PC-9 (cell line): Measurements from ENCODE around the gene NRG3. TPM values are rescaled to one million over a fixed set of nuclear protein-coding genes. Genes with fewer than 3 reads are reported as not detected.

Source experiments
- BruUV-seq: library from RNA; stranded (reverse); fragments of 400-500 nt; replicated peaks from 2 replicates; lab custom pipeline; 2021; lab: Mats Ljungman, UMichigan
- CTCF ChIA-PET: fragments of 300-600 bp; sonication (Branson Sonifier 250); formaldehyde crosslinking; loops from one replicate; lab custom pipeline; 2022; ENCODE audit warnings: antibody characterized with exemption; lab: Charles Lee
- POLR2A ChIA-PET: fragments of 300-600 bp; sonication (Branson Sonifier 250); formaldehyde crosslinking; loops from one replicate; lab custom pipeline; 2022; ENCODE audit warnings: antibody characterized with exemption; ENCODE audit not compliant: unreplicated experiment; lab: Charles Lee
- DNase-seq, 2 experiments: peaks; one replicate each; pipeline versions ENCODE4 v3.0.0 to v3.0.0-alpha.2; 2015 to 2022; ENCODE audit warnings: mixed read lengths in 1 of 2
- H2AFZ ChIP-seq: fragments of 200-600 bp; sonication (generic); 2 replicates; pipeline ENCODE4 v1.8.1; 2017; ENCODE audit warnings: antibody characterized with exemption
- H3F3A ChIP-seq: fragments of 200-600 bp; sonication (generic); 2 replicates; pipeline ENCODE4 v1.8.1; 2017; ENCODE audit warnings: antibody characterized with exemption, mild to moderate bottlenecking, low read depth; ENCODE audit not compliant: insufficient read depth
- H3K27ac ChIP-seq: fragments of 200-600 bp; sonication (generic); 2 replicates; pipeline ENCODE4 v1.6.1; 2016; ENCODE audit warnings: mixed run types
- H3K27me3 ChIP-seq: fragments of 200-600 bp; sonication (generic); 2 replicates; pipeline ENCODE4 v1.6.1; 2016; ENCODE audit warnings: low read depth, mixed run types; ENCODE audit not compliant: insufficient read depth
- H3K36me3 ChIP-seq: fragments of 200-600 bp; sonication (generic); 2 replicates; pipeline ENCODE4 v1.6.1; 2016; ENCODE audit warnings: low read depth, mixed run types
- H3K4me1 ChIP-seq: fragments of 200-600 bp; sonication (generic); replicated peaks from 2 replicates; pipeline ENCODE4 v1.6.1; 2016; ENCODE audit warnings: mixed run types; ENCODE audit not compliant: insufficient read depth
- H3K4me2 ChIP-seq: fragments of 200-600 bp; sonication (generic); 2 replicates; pipeline ENCODE4 v1.6.1; 2017; ENCODE audit warnings: mixed run types
- H3K4me3 ChIP-seq: fragments of 200-600 bp; sonication (generic); 2 replicates; pipeline ENCODE4 v1.6.1; 2016; ENCODE audit warnings: mixed run types
- H3K79me2 ChIP-seq: fragments of 200-600 bp; sonication (generic); 2 replicates; pipeline ENCODE4 v1.6.1; 2017; ENCODE audit warnings: low read depth, mixed run types
- H3K9me2 ChIP-seq: fragments of 200-600 bp; sonication (generic); 2 replicates; pipeline ENCODE4 v1.8.1; 2017; ENCODE audit warnings: mild to moderate bottlenecking; ENCODE audit not compliant: insufficient read depth
- H3K9me3 ChIP-seq: fragments of 200-600 bp; sonication (generic); 2 replicates; pipeline ENCODE4 v1.8.1; 2016; ENCODE audit warnings: low read depth; ENCODE audit not compliant: insufficient read depth
- H4K20me1 ChIP-seq: fragments of 200-600 bp; sonication (generic); 2 replicates; pipeline ENCODE4 v1.8.1; 2017; ENCODE audit not compliant: insufficient read depth
- EZH2 ChIP-seq: fragments of 200-600 bp; sonication (generic); IDR thresholded peaks from 2 replicates; pipeline ENCODE4 v1.8.0; 2017; ENCODE audit warnings: antibody characterized with exemption, low read depth
- intact Hi-C: fragments of 100-400 bp; cut with micrococcal nuclease; formaldehyde crosslinking; loops from one replicate; pipeline ENCODE4 v1.10.0; 2022; ENCODE audit not compliant: unreplicated experiment
- total RNA-seq: library from RNA; stranded (reverse); gene quantifications from 2 replicates; pipeline ENCODE4 v1.2.3, GENCODE V29; 2021
- TF ChIP-seq, protein P1 (sequence below): fragments of 200-600 bp; sonication (generic); conservative IDR thresholded peaks from 2 replicates; pipeline ENCODE4 v1.6.1; 2017; ENCODE audit warnings: mixed run types, antibody characterized with exemption, mild to moderate bottlenecking, moderate library complexity

The NRG3 gene
- total RNA-seq, 1 experiment from 2014 or later, result not detected

DNA sequence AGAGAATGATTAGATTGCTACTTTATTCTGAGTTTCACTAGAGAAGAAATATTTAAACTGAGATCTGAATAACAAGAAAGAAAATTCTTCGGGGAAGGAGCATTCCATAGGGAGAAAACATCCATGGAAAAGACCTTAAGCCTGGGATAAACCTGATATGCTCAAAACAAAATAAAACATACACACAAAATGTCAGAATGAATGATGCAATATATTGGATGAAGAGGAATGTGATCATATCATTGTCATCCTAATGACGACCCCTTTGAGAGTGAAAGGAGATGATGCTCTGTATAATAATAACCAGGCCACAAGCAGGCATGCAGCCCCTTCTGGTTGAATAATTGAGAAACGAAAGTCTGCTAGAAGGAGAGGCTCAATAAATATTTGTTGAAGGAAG, 882.4 kb downstream of the NRG3 start:
- Histone ChIP-seq H3K79me2 (no peaks in the 10 kb centered on the region), H2AFZ (no peak overlapping the region), H3F3A (no peaks in the 10 kb centered on the region), H3K4me2 (no peak overlapping the region), H4K20me1 (no peaks in the 10 kb centered on the region), H3K4me1 (no peaks in the 10 kb centered on the region), H3K36me3 (no peaks in the 10 kb centered on the region), H3K9me3 (no peaks in the 10 kb centered on the region), H3K27ac (no peak overlapping the region), H3K4me3 (no peak overlapping the region), H3K9me2 (no peaks in the 10 kb centered on the region), H3K27me3 (no peaks in the 10 kb centered on the region)
- ChIA-PET CTCF (no interaction called here), POLR2A (no interaction called here)
- no TSS peak for BruUV-seq
- TF ChIP-seq EZH2, result no peak
- TF ChIP-seq, protein P1, sequence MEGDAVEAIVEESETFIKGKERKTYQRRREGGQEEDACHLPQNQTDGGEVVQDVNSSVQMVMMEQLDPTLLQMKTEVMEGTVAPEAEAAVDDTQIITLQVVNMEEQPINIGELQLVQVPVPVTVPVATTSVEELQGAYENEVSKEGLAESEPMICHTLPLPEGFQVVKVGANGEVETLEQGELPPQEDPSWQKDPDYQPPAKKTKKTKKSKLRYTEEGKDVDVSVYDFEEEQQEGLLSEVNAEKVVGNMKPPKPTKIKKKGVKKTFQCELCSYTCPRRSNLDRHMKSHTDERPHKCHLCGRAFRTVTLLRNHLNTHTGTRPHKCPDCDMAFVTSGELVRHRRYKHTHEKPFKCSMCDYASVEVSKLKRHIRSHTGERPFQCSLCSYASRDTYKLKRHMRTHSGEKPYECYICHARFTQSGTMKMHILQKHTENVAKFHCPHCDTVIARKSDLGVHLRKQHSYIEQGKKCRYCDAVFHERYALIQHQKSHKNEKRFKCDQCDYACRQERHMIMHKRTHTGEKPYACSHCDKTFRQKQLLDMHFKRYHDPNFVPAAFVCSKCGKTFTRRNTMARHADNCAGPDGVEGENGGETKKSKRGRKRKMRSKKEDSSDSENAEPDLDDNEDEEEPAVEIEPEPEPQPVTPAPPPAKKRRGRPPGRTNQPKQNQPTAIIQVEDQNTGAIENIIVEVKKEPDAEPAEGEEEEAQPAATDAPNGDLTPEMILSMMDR, result no peak
- intact Hi-C loops, result no loop called here
- DNase-seq, result no peak

DNA sequence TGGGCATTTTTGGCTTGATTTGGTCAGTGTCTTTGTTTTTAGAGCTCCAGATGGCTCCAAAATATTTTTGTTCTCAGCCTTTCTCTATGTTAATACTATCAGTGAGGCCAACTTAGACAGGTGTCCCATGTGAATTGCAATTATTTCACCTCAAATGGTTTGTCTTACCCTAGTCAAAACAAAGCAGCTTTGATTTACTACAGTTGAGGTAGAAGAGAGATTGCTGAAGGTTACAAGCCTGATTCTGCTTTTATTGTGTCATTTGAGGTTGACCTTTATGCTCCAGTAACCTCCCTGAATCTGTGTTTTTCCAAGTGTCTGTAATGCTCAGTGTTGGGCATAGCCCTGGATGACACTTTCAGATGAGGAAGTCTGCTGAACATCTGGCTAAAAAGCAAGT, 882.9 kb downstream of the NRG3 start:
- ChIA-PET CTCF (no interaction called here), POLR2A (no interaction called here)
- Histone ChIP-seq H3K4me3 (no peak overlapping the region), H3K36me3 (no peaks in the 10 kb centered on the region), H4K20me1 (no peaks in the 10 kb centered on the region), H3K9me2 (no peaks in the 10 kb centered on the region), H3K9me3 (no peaks in the 10 kb centered on the region), H3K27ac (no peak overlapping the region), H3K4me2 (no peak overlapping the region), H2AFZ (no peak overlapping the region), H3K4me1 (no peaks in the 10 kb centered on the region), H3K27me3 (no peaks in the 10 kb centered on the region), H3F3A (no peaks in the 10 kb centered on the region), H3K79me2 (no peaks in the 10 kb centered on the region)
- intact Hi-C loops, result no loop called here
- TF ChIP-seq, protein P1, result no peak
- no peak for DNase-seq
- no TSS peak for BruUV-seq

DNA sequence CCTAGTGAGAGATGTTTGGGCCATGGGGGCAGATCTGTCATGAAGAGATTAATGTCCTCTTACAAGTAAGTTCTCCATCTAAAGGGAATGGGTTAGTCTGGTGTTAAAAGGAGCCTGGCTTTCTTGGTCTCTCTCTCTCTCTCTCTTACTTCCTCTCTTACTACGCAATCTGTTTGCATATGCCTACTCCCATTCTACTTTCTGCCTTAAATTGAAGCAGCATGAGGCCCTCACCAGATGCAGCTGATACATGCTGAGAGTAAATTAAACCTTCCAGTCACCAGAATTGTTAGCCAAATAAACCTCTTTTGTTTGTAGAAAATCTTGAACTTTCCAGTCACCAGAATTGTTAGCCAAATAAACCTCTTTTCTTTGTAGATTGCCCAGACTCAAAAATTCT, 884.1 kb downstream of the NRG3 start:
- H3F3A ChIP-seq, result no peaks in the 10 kb centered on the region
- ChIA-PET CTCF (no interaction called here), POLR2A (no interaction called here)
- H4K20me1 ChIP-seq, result no peaks in the 10 kb centered on the region
- H3K9me3 ChIP-seq, result no peaks in the 10 kb centered on the region
- H3K4me1 ChIP-seq, result no peaks in the 10 kb centered on the region
- H3K4me2 ChIP-seq, result no peak overlapping the region
- BruUV-seq, result no TSS peak
- no peak overlapping the region for H3K27ac ChIP-seq
- TF ChIP-seq, protein P1, result no peak
- no peak for TF ChIP-seq EZH2
- no peak overlapping the region for H2AFZ ChIP-seq
- no peaks in the 10 kb centered on the region for H3K36me3 ChIP-seq
- H3K27me3 ChIP-seq, result no peaks in the 10 kb centered on the region
- intact Hi-C loops, result no loop called here
- H3K9me2 ChIP-seq, result no peaks in the 10 kb centered on the region
- H3K79me2 ChIP-seq, result no peaks in the 10 kb centered on the region
- DNase-seq, result no peak
- no peak overlapping the region for H3K4me3 ChIP-seq
